K562 (cell line): ENCODE data around the gene DAGLA. TPM values are rescaled to one million over a fixed set of nuclear protein-coding genes. Genes with fewer than 3 reads are reported as not detected.

Experiments used
- CBFB ChIP-seq: sonication (generic); formaldehyde crosslinking; IDR thresholded peaks from 2 replicates; pipeline ENCODE4 v1.4.0; 2020; ENCODE audit warnings: mild to moderate bottlenecking, missing genetic modification reagents
- CSDE1 ChIP-seq, 2 experiments: fragments of 450-650 bp; IDR thresholded peaks; 2 replicates each; pipeline ENCODE4 v1.6.1; 2016; ENCODE audit warnings: mild to moderate bottlenecking in 1 of 2
- KAT7 ChIP-seq: sonication (generic); formaldehyde crosslinking; IDR thresholded peaks from 2 replicates; pipeline ENCODE4 v1.8.0; 2022; ENCODE audit warnings: missing genetic modification reagents, mild to moderate bottlenecking, borderline replicate concordance
- MCM2 ChIP-seq: fragments of 450-650 bp; IDR thresholded peaks from 2 replicates; pipeline ENCODE4 v1.6.1; 2017; ENCODE audit warnings: low read depth, mild to moderate bottlenecking
- NCOA6 ChIP-seq: fragments of 450-650 bp; IDR thresholded peaks from 2 replicates; pipeline ENCODE4 v1.6.1; 2017; ENCODE audit warnings: mild to moderate bottlenecking
- NUFIP1 ChIP-seq: fragments of 450-650 bp; IDR thresholded peaks from 2 replicates; pipeline ENCODE4 v1.6.1; 2018; ENCODE audit not compliant: partially characterized antibody
- PATZ1 ChIP-seq: fragments of 250-450 bp; sonication (Bioruptor Pico); IDR thresholded peaks from 2 replicates; pipeline ENCODE4 v1.5.0; 2020; ENCODE audit warnings: mild to moderate bottlenecking, borderline replicate concordance
- PRPF4 ChIP-seq: fragments of 200-400 bp; formaldehyde crosslinking; IDR thresholded peaks from one replicate; pipeline ENCODE4 v1.6.1; 2017; ENCODE audit warnings: low read length, low read depth, mild to moderate bottlenecking; ENCODE audit not compliant: insufficient read depth, poor library complexity, severe bottlenecking
- TBP ChIP-seq: optimal IDR thresholded peaks from 2 replicates; pipeline ENCODE3; 2011; ENCODE audit warnings: low read depth, low read length, improper control_type of control experiment
- U2AF1 ChIP-seq: fragments of 200-400 bp; formaldehyde crosslinking; optimal IDR thresholded peaks from 2 replicates; pipeline ENCODE3; 2017; ENCODE audit warnings: mild to moderate bottlenecking, low read depth, low read length, moderate library complexity
- ZNF23 ChIP-seq: fragments of 250-450 bp; sonication (Bioruptor Pico); IDR thresholded peaks from 2 replicates; pipeline ENCODE4 v1.4.0; 2020; ENCODE audit warnings: mild to moderate bottlenecking
- ZNF3 ChIP-seq: fragments of 250-450 bp; sonication (Bioruptor Pico); IDR thresholded peaks from 2 replicates; pipeline ENCODE4 v1.5.0; 2021; ENCODE audit warnings: mild to moderate bottlenecking, moderate library complexity
- ZNF518B ChIP-seq: fragments of 250-450 bp; sonication (Bioruptor Pico); IDR thresholded peaks from 2 replicates; pipeline ENCODE4 v1.5.0; 2021; ENCODE audit warnings: mild to moderate bottlenecking, moderate library complexity
- ZNF551 ChIP-seq: fragments of 250-450 bp; sonication (Bioruptor Pico); IDR thresholded peaks from 2 replicates; pipeline ENCODE4 v1.5.0; 2021; ENCODE audit warnings: mild to moderate bottlenecking, moderate library complexity
- polyA plus RNA-seq, 8 experiments: library from polyadenylated mRNA; depleted of rRNA in 4 of 8; stranded (reverse) in 5 of 8; unstranded in 3 of 8; fragments of >200 nt; fragmentation: Nextera tagmentation in 2 of 8; fragmentation: Illumina TruSeq in 1 of 8; extraction: Ambion mirVana in 2 of 8; extraction: Trizol in 1 of 8; gene quantifications; 2 replicates each; pipeline versions ENCODE4 v1.2.1 to v1.2.3, GENCODE V29; 2011 to 2014; ENCODE audit warnings: inconsistent platforms in 1 of 8, missing spikeins in 1 of 8
- total RNA-seq, 7 experiments: library from RNA; depleted of rRNA in 6 of 7; stranded (reverse); fragments of >200 nt in 6 of 7; fragmentation: Illumina TruSeq in 2 of 7; extraction: Trizol in 2 of 7; gene quantifications; 2 replicates each; pipeline versions ENCODE4 v1.2.1 to v1.2.3, GENCODE V29; 2011 to 2021; ENCODE audit warnings: low replicate concordance in 1 of 7
- TF ChIP-seq, protein P1 (sequence below): fragments of 250-450 bp; sonication (Bioruptor Pico); IDR thresholded peaks from 2 replicates; pipeline ENCODE4 v1.8.0; 2022; ENCODE audit warnings: moderate library complexity, mild to moderate bottlenecking, inconsistent platforms
- TF ChIP-seq, protein P2 (sequence below): fragments of 150-350 bp; IDR thresholded peaks from 2 replicates; pipeline ENCODE4 v1.6.1; 2014; ENCODE audit warnings: low read depth, mild to moderate bottlenecking, low read length, borderline replicate concordance

Gene DAGLA
- total and polyA plus RNA-seq, 9 of the 15 experiments (the other 6 are each of a cell fraction or from before 2014, with no cell fraction given), result 0.03 to 0.16 (median 0.04) TPM; not detected in 4

DNA sequence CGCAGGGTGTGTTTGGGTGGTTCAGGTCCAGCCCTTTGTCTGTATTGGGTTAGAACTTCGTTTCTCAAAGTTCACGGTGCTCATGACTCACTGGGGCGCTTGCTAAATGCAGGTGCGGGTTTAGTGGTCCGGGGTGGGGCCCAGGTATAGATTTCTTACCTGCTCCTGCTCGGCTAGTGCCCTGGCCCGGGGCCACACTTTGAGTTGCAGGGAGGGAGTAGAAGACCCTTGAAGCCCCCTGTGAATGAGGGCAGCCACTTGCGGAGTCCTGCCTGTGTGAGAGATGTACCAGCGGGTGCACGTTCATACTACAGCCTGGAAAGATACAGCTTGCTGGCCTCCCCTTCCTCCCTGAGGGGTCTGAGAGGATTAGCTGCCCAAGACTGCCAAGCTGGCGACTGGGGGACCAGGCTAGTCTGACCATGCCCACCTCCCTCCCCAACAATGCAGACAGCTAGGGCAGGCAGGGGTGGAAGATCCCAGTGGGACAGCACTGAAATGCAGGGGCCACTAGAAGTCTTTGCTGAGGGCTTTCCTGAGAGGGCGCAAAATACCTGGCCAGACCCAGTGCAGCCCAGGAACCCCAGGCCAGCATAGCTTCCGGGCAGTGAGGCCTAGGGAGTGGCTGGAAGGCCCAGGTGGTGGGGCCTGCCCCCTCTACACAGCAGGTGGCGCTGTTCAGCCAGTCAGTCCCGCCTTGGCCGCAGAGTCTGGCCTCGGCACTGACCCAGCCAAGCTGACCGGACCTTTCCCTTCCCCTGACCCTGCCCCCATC is 67.2 kb downstream of the DAGLA start (continued):
- no peak for TF ChIP-seq PATZ1 (CRISPR knock-in tag)
- no peak for TF ChIP-seq NUFIP1
- TF ChIP-seq, protein P1, sequence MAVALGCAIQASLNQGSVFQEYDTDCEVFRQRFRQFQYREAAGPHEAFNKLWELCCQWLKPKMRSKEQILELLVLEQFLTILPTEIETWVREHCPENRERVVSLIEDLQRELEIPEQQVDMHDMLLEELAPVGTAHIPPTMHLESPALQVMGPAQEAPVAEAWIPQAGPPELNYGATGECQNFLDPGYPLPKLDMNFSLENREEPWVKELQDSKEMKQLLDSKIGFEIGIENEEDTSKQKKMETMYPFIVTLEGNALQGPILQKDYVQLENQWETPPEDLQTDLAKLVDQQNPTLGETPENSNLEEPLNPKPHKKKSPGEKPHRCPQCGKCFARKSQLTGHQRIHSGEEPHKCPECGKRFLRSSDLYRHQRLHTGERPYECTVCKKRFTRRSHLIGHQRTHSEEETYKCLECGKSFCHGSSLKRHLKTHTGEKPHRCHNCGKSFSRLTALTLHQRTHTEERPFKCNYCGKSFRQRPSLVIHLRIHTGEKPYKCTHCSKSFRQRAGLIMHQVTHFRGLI (CRISPR knock-in tag), result no peak
- no peak for TF ChIP-seq KAT7
- TF ChIP-seq TBP, result no peak
- TF ChIP-seq, protein P2, sequence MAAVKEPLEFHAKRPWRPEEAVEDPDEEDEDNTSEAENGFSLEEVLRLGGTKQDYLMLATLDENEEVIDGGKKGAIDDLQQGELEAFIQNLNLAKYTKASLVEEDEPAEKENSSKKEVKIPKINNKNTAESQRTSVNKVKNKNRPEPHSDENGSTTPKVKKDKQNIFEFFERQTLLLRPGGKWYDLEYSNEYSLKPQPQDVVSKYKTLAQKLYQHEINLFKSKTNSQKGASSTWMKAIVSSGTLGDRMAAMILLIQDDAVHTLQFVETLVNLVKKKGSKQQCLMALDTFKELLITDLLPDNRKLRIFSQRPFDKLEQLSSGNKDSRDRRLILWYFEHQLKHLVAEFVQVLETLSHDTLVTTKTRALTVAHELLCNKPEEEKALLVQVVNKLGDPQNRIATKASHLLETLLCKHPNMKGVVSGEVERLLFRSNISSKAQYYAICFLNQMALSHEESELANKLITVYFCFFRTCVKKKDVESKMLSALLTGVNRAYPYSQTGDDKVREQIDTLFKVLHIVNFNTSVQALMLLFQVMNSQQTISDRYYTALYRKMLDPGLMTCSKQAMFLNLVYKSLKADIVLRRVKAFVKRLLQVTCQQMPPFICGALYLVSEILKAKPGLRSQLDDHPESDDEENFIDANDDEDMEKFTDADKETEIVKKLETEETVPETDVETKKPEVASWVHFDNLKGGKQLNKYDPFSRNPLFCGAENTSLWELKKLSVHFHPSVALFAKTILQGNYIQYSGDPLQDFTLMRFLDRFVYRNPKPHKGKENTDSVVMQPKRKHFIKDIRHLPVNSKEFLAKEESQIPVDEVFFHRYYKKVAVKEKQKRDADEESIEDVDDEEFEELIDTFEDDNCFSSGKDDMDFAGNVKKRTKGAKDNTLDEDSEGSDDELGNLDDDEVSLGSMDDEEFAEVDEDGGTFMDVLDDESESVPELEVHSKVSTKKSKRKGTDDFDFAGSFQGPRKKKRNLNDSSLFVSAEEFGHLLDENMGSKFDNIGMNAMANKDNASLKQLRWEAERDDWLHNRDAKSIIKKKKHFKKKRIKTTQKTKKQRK, result no peak
- no peak for TF ChIP-seq CSDE1 (IDR thresholded peaks at IDR 0.05)
- no peak for TF ChIP-seq ZNF551 (CRISPR knock-in tag)
- no peak for TF ChIP-seq ZNF3 (CRISPR knock-in tag)
- TF ChIP-seq MCM2, result no peak
- TF ChIP-seq U2AF1, result no peak
- no peak for TF ChIP-seq PRPF4
- no peak for TF ChIP-seq ZNF518B (CRISPR knock-in tag)
- no peak for TF ChIP-seq CBFB (CRISPR knock-in tag)
- no peak for TF ChIP-seq ZNF23 (CRISPR knock-in tag)
- TF ChIP-seq NCOA6, result no peak
